GM12875 (cell line): ENCODE data around the gene SGMS1.

Experiments used
- H3K4me3 ChIP-seq: one replicate; pipeline ENCODE4 v1.5.1; 2011; ENCODE audit warnings: low read depth, low read length, control low read depth
- TF ChIP-seq, protein P1 (sequence below): IDR thresholded peaks from 2 replicates; pipeline ENCODE4 v1.5.1; 2011; ENCODE audit warnings: low read depth, mild to moderate bottlenecking, control low read depth, inconsistent platforms, low read length, moderate library complexity, borderline replicate concordance; ENCODE audit not compliant: insufficient read depth

SGMS1 gene

GRCh38 chr10:50544857-50545429 is 78.8 kb downstream of the SGMS1 start:
- H3K4me3 ChIP-seq = no peak overlapping the region
- TF ChIP-seq, protein P1, sequence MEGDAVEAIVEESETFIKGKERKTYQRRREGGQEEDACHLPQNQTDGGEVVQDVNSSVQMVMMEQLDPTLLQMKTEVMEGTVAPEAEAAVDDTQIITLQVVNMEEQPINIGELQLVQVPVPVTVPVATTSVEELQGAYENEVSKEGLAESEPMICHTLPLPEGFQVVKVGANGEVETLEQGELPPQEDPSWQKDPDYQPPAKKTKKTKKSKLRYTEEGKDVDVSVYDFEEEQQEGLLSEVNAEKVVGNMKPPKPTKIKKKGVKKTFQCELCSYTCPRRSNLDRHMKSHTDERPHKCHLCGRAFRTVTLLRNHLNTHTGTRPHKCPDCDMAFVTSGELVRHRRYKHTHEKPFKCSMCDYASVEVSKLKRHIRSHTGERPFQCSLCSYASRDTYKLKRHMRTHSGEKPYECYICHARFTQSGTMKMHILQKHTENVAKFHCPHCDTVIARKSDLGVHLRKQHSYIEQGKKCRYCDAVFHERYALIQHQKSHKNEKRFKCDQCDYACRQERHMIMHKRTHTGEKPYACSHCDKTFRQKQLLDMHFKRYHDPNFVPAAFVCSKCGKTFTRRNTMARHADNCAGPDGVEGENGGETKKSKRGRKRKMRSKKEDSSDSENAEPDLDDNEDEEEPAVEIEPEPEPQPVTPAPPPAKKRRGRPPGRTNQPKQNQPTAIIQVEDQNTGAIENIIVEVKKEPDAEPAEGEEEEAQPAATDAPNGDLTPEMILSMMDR = no peak

DNA sequence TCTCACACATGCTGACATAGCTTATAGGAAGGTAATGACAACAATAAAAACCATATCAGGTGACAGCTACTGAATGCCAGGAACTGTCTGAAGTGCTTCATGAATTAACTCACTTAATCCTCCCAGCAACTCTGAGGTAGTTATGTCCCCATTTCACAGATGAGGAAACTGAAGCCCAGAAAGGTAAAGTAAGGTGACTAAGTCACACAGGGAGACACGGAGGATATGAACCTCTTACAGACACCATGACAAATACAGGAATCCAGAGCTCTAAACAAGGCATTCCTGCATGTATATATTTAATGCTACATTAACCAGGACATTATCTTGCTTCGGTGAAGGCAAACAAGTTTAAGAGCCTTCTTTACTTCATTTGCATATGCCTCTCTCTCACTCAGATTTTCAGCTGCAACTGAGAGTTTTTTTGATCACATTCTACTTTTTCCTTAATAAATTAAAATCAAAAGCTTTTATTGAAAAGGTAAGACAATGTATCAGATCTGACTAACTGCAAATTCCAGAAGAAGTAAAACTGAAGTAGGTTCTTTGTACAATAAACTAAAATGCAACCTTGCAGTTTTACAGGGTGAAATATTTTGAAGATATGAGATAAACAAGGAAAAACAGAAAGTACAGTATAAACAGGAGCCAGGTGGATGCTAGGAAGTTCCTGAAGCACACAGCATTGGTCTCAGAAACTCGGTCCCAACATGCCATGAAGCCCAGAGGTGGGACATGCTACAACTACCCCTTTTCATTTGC is 79.5 kb downstream of the SGMS1 start:
- TF ChIP-seq, protein P1 = no peak
- H3K4me3 ChIP-seq = no peak overlapping the region

DNA sequence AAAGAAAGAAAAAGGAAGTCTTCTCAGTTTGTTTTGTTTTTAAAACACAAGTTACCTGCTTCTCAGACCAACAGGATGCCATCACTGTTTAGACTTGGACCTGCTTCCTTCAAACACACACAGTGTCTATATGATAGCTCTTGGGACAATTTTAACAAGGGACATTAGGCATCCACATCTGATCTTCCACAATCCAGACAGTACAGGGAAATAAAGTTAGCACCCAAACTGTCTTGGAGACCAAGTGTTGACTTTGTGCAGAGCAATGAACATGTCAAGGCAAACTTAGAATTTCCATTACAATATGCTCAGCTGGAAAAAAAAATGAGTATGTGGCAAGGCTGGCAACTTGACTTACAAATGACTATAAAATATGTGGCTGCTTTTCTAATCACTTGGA is 80.9 kb downstream of the SGMS1 start:
- no peak overlapping the region for H3K4me3 ChIP-seq
- TF ChIP-seq, protein P1 = no peak

DNA sequence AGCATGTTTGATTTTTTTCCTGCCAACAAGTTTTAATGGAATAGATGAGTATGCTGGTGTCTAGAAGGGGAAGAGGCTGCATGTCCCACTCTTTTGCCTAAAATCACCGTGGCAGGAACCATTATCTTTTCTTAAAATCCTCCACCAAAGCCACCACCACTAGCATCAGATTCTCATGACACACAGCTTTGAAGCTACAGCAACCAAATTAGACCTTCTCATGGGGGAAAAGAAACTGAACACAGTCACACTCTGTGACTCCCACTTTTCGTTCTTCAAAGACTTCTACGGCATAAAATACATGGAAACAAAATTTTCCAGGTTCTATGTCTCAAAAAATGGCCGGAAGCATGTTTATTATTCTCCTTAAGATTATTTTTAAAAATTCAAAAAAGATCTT is 81.8 kb downstream of the SGMS1 start:
- no peak overlapping the region for H3K4me3 ChIP-seq
- TF ChIP-seq, protein P1 = no peak

DNA sequence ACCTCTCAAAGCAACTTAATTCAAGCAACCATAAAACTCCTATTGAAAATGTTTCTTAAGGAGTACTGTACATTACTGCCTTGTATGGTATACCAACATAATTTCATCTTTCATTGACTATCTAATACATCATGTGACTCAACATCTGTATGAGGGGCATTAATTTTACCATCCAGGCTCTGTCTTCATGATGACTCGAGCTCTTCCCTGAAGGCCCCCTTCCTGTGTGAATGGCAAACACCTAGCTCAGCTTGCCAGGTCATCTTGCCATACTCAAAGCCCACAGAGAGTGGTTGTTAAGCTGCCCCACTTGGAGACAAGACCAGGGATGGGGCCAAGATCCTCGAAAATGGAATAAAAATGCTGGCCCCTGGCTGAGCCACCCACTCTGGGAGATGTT is 82.4 kb downstream of the SGMS1 start:
- TF ChIP-seq, protein P1 = no peak
- H3K4me3 ChIP-seq = no peak overlapping the region

DNA sequence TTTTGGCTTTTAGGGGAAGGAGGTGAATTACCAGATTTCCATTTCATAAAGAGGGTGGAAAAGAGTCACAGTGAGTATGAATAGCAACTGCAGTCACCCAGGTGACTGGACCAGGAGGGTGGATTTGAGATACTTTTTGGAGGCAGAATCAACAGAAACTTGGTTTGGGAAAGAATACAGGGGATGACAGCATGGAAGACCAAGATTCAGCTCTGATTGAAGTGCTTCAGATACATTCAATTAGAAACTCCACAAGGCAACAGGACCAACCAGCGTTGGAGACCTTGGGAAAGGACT is 83.0 kb downstream of the SGMS1 start:
- TF ChIP-seq, protein P1 = no peak
- H3K4me3 ChIP-seq = no peak overlapping the region
